GM18867 (cell line): ENCODE measurements around the gene CD58.

Source experiments
- ATAC-seq: cut with Tn5 transposase; IDR thresholded peaks from one replicate; pipeline ENCODE4 v1.9.1; 2021; ENCODE audit warnings: mild to moderate bottlenecking, moderate library complexity; ENCODE audit not compliant: unreplicated experiment

CD58 gene

GRCh38 chr1:116474921-116475849 lies 95.6 kb downstream of the CD58 start:
- ATAC-seq = no peak

GRCh38 chr1:116472431-116472961 lies 98.3 kb downstream of the CD58 start:
- no peak for ATAC-seq

GRCh38 chr1:116471241-116471640 lies 99.6 kb downstream of the CD58 start:
- no peak for ATAC-seq

- ATAC-seq = no peak
Observed at GRCh38 chr1:116470671-116471070, 100.2 kb downstream of the CD58 start.

GRCh38 chr1:116466810-116467557 lies 103.8 kb downstream of the CD58 start:
- ATAC-seq = no peak

GRCh38 chr1:116465845-116466685 lies 104.8 kb downstream of the CD58 start:
- ATAC-seq = no peak

GRCh38 chr1:116465477-116465844 lies 105.4 kb downstream of the CD58 start:
- ATAC-seq = no peak
